Spleen (tissue), 11 donors: ENCODE results near the gene NRXN3. TPM values are rescaled to one million over a fixed set of nuclear protein-coding genes. Genes with fewer than 3 reads are reported as not detected.

Experiments
- DNase-seq: peaks from one replicate; pipeline ENCODE4 v3.0.0-alpha.2; 2020
- H3K27ac ChIP-seq, 8 donors: fragments of 200-600 bp; sonication (generic) in 7 of 8; 1 replicate in 4 of 8; 2 replicates in 4 of 8; pipeline versions ENCODE4 v1.5.0 to v1.8.0; 2016 to 2021; ENCODE audit warnings: inconsistent platforms in 4 of 8, mild to moderate bottlenecking in 4 of 8, moderate library complexity in 1 of 8
- H3K27me3 ChIP-seq, 7 donors: fragments of 200-600 bp; sonication (generic) in 6 of 7; replicated peaks in 1 of 7; 1 replicate in 4 of 7; 2 replicates in 3 of 7; pipeline versions ENCODE4 v1.5.0 to v1.8.0; 2016 to 2021; ENCODE audit warnings: inconsistent platforms in 3 of 7, mild to moderate bottlenecking in 1 of 7
- H3K36me3 ChIP-seq, 6 donors: fragments of 200-600 bp; sonication (generic) in 5 of 6; 1 replicate in 4 of 6; 2 replicates in 2 of 6; pipeline versions ENCODE4 v1.5.0 to v1.8.0; 2016 to 2021; ENCODE audit warnings: inconsistent platforms in 2 of 6
- H3K4me1 ChIP-seq, 6 donors: fragments of 200-600 bp; sonication (generic) in 5 of 6; 1 replicate in 3 of 6; 2 replicates in 3 of 6; pipeline versions ENCODE4 v1.5.0 to v1.8.0; 2016 to 2021; ENCODE audit warnings: inconsistent platforms in 3 of 6
- H3K4me3 ChIP-seq, 8 donors: fragments of 200-600 bp; sonication (generic) in 7 of 8; 1 replicate in 4 of 8; 2 replicates in 4 of 8; pipeline versions ENCODE4 v1.5.0 to v1.8.0; 2016 to 2021; ENCODE audit warnings: inconsistent platforms in 4 of 8, mild to moderate bottlenecking in 4 of 8, moderate library complexity in 2 of 8
- H3K9me3 ChIP-seq, 8 donors: fragments of 200-600 bp; sonication (generic) in 7 of 8; 1 replicate in 4 of 8; 2 replicates in 4 of 8; pipeline versions ENCODE4 v1.5.0 to v1.8.0; 2016 to 2021; ENCODE audit warnings: inconsistent platforms in 4 of 8
- POLR2A ChIP-seq, 3 donors: fragments of 450-650 bp; IDR thresholded peaks; one replicate each; pipeline ENCODE4 v1.5.1; 2017; ENCODE audit warnings: antibody characterized with exemption in 3 of 3, mild to moderate bottlenecking in 1 of 3
- POLR2AphosphoS5 ChIP-seq, 3 donors: sonication (generic); formaldehyde crosslinking; IDR thresholded peaks; one replicate each; pipeline ENCODE4 v1.5.1; 2017; ENCODE audit warnings: antibody characterized with exemption in 3 of 3
- WGBS, 5 donors: extraction: QIAGEN DNeasy Blood & Tissue Kit in 3 of 5; methylation state at CpG; one replicate each; pipeline versions ENCODE4 v1.1.5 to v1.1.7; 2013 to 2018; 5-methylcytosine and 5-hydroxymethylcytosine counted together
- intact Hi-C: fragments of 100-400 bp; cut with DNase I; formaldehyde crosslinking; loops from one replicate; pipeline ENCODE4 v1.15.0; 2023; ENCODE audit warnings: low total_unique reads
- polyA plus RNA-seq, 3 donors: library from polyadenylated mRNA; stranded (reverse); fragments of 200-250 nt; gene quantifications; one replicate each; pipeline ENCODE4 v1.2.1, GENCODE V29; 2013
- total RNA-seq, 7 donors: library from RNA; depleted of rRNA in 3 of 7; stranded (reverse); fragments of >200 nt in 3 of 7; fragmentation: NEBNext Ultra II Directional in 4 of 7; extraction: Animal tissue kit (Norgen Biotek cat#: 25700) in 4 of 7; gene quantifications; one replicate each; pipeline versions ENCODE4 v1.1.0 to v1.2.1, GENCODE V29; 2016 to 2021
- TF ChIP-seq, protein P1 (sequence below), 11 experiments: fragments of 200-600 bp in 7 of 11; fragments of 450-650 bp in 4 of 11; sonication (generic) in 4 of 11; IDR thresholded peaks in 8 of 11; conservative IDR thresholded peaks in 3 of 11; 1 replicate in 7 of 11; 2 replicates in 4 of 11; pipeline versions ENCODE4 v1.4.0 to v1.8.0; 2016 to 2021; ENCODE audit warnings: antibody characterized with exemption in 11 of 11, inconsistent platforms in 4 of 11, mild to moderate bottlenecking in 1 of 11
- donor health status: healthy with polysubstance abuse.
- donor health status: DM: no; HTN: no; CAD: no; lungs with moderate emphysema.
- donor health status: DM: no; HTN: no; CAD: no.
- donor health status: Bipolar disorder and iron deficiency.
- donor health status: healthy.
- donor health status: DM: no; HTN: no; CAD: no.
- donor health status: DM: yes; HTN: yes; CAD: no.

Gene NRXN3
- total and polyA plus RNA-seq, 10 donors, result 0.21 to 11.5 (median 1.6) TPM

DNA sequence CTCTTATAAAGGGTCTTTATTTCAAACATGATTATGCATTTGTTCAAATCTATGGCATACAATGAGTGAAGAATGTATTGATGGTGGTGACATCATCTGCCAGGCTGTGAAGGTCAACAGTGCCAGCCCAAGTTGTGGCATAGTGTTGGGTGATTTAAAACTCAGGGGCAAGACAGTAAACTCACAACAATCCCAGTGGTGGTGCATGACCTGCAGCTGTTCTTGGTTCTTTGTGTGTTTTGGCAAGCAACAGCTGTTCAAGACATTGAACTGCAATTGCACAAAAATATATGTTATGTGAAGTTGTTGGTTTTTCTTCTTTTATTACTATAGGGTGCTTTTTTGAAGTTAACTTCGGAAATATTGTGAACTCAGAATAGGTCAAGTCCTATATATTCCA lies 851.6 kb downstream of the NRXN3 start:
- intact Hi-C loops, result no loop called here
- Histone ChIP-seq H3K4me3 (no peak overlapping the region), H3K27ac (no peak overlapping the region), H3K9me3 (peaks cover 0 to 13% (median 1%) of the 10 kb centered on the region in 8 donors), H3K4me1 (no peaks in the 10 kb centered on the region), H3K36me3 (no peaks in the 10 kb centered on the region), H3K27me3 (no peaks in the 10 kb centered on the region)
- DNase-seq, result no peak
- WGBS, 5 donors, result 81 to 89% (median 87%) methylated on average over 1 of the region's 1 CpG
- TF ChIP-seq, protein P1, sequence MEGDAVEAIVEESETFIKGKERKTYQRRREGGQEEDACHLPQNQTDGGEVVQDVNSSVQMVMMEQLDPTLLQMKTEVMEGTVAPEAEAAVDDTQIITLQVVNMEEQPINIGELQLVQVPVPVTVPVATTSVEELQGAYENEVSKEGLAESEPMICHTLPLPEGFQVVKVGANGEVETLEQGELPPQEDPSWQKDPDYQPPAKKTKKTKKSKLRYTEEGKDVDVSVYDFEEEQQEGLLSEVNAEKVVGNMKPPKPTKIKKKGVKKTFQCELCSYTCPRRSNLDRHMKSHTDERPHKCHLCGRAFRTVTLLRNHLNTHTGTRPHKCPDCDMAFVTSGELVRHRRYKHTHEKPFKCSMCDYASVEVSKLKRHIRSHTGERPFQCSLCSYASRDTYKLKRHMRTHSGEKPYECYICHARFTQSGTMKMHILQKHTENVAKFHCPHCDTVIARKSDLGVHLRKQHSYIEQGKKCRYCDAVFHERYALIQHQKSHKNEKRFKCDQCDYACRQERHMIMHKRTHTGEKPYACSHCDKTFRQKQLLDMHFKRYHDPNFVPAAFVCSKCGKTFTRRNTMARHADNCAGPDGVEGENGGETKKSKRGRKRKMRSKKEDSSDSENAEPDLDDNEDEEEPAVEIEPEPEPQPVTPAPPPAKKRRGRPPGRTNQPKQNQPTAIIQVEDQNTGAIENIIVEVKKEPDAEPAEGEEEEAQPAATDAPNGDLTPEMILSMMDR (IDR thresholded peaks at IDR 0.05 in 8 of 11, conservative IDR thresholded peaks at IDR 0.05 in 3 of 11), result no peak

DNA sequence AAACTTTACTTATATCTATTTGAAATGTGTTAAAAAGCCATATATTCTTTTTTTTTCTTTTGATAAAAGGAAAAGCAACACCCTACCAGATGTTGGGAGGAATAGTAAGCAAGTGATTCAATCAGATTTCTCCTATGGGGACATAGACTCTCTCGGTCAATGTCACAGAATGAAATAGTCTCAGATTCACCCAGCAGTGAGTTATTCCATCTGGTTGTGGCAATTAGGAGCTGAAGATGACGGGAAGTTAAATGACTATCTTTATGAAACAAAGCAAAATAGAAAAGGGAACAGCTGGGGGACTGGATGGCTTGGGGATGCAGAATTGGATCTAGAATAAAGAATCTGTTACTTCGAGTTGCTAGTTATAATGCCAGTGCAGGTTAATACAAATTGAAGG lies 857.0 kb downstream of the NRXN3 start:
- Histone ChIP-seq H3K27ac (no peak overlapping the region), H3K4me1 (no peaks in the 10 kb centered on the region), H3K4me3 (no peak overlapping the region), H3K36me3 (no peaks in the 10 kb centered on the region), H3K9me3 (peaks cover 0 to 13% (median 1%) of the 10 kb centered on the region in 8 donors), H3K27me3 (no peaks in the 10 kb centered on the region)
- no peak for DNase-seq
- 64 to 83% (median 70%) methylated on average over 3 of the region's 3 CpGs for WGBS, 5 donors
- TF ChIP-seq, protein P1 (IDR thresholded peaks at IDR 0.05 in 8 of 11, conservative IDR thresholded peaks at IDR 0.05 in 3 of 11), result no peak
- TF ChIP-seq POLR2AphosphoS5 (IDR thresholded peaks at IDR 0.05) (no peak), POLR2A (IDR thresholded peaks at IDR 0.05) (no peak)
- intact Hi-C loops, result no loop called here

DNA sequence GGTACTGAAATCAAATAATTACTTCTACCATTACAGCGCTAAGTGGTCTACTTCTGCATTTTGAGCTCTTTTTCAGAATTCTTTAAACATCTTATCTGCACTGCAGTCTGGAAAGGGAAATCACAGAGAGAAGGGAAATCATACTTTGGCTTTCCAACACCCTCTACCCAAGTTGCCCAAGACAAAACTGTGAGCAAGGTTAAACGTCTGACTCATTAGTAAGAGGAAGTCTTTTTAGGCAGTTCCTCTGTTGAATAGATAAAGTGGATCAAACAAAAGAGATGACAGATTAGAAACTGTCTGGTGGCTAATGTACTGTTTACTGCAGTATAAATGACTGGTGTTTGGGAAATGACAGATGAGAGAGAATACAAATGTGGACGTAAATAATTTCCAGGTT lies 858.1 kb downstream of the NRXN3 start:
- DNase-seq, result no peak
- 11 to 36% (median 16%) methylated on average over 3 of the region's 3 CpGs for WGBS, 5 donors
- no peak overlapping the region for H3K4me3 ChIP-seq
- no peaks in the 10 kb centered on the region for H3K36me3 ChIP-seq
- no peaks in the 10 kb centered on the region for H3K4me1 ChIP-seq
- TF ChIP-seq POLR2A (IDR thresholded peaks at IDR 0.05) (no peak), POLR2AphosphoS5 (IDR thresholded peaks at IDR 0.05) (no peak)
- TF ChIP-seq, protein P1 (IDR thresholded peaks at IDR 0.05 in 8 of 11, conservative IDR thresholded peaks at IDR 0.05 in 3 of 11), result no peak
- intact Hi-C loops, result no loop called here
- no peak overlapping the region for H3K27ac ChIP-seq
- H3K9me3 ChIP-seq, result peaks cover 0 to 13% (median 1%) of the 10 kb centered on the region in 8 donors
- no peaks in the 10 kb centered on the region for H3K27me3 ChIP-seq

DNA sequence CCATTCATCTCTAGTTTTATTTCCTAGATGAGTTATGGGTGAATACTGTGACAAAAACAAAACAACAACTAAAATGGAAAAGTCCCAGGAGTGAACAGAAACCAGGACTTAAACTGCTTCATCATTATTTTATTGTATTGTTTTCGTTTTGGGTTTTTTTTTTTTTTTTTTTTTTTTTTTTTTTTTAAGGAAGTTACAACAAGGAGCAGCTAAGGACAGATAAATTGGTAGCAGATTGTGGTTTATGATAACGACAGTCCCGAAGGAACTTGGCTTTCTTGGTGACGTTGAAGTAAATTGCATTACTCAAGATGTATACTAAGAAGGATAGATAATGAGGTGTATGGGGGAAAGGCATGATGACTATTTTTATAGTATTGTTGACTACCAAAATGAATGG lies 866.3 kb downstream of the NRXN3 start:
- no peaks in the 10 kb centered on the region for H3K27me3 ChIP-seq
- no peaks in the 10 kb centered on the region for H3K36me3 ChIP-seq
- intact Hi-C loops, result no loop called here
- WGBS, 5 donors, result 17 to 39% (median 30%) methylated on average over 4 of the region's 4 CpGs
- no peaks in the 10 kb centered on the region for H3K4me1 ChIP-seq
- no peak for TF ChIP-seq POLR2A (IDR thresholded peaks at IDR 0.05)
- TF ChIP-seq, protein P1 (IDR thresholded peaks at IDR 0.05 in 8 of 11, conservative IDR thresholded peaks at IDR 0.05 in 3 of 11), result no peak
- TF ChIP-seq POLR2AphosphoS5 (IDR thresholded peaks at IDR 0.05), result no peak
- no peak for DNase-seq
- H3K9me3 ChIP-seq, result peaks cover 0 to 20% (median 10%) of the 10 kb centered on the region in 8 donors
- H3K4me3 ChIP-seq, result no peak overlapping the region
- no peak overlapping the region for H3K27ac ChIP-seq
